Mucosa of descending colon (tissue), 3 donors: ENCODE data around the gene PROZ. TPM values are rescaled to one million over a fixed set of nuclear protein-coding genes. Genes with fewer than 3 reads are reported as not detected.

ENCODE experiments used
- ATAC-seq: fragments of 200-7000 bp; cut with Tn5 transposase; one replicate; pipeline ENCODE4 v1.9.1; 2020; ENCODE audit warnings: mild to moderate bottlenecking, moderate library complexity
- DNase-seq, 3 donors: peaks; one replicate each; pipeline ENCODE4 v3.0.0-alpha.2; 2020
- H3K36me3 ChIP-seq: fragments of 200-600 bp; one replicate; pipeline ENCODE4 v1.8.0; 2021; ENCODE audit warnings: low read depth, mild to moderate bottlenecking
- H3K4me1 ChIP-seq: fragments of 200-600 bp; one replicate; pipeline ENCODE4 v1.8.0; 2021; ENCODE audit warnings: low read depth, mild to moderate bottlenecking
- H3K4me3 ChIP-seq: fragments of 200-600 bp; one replicate; pipeline ENCODE4 v1.8.0; 2021; ENCODE audit warnings: mild to moderate bottlenecking
- H3K9me3 ChIP-seq: fragments of 200-600 bp; one replicate; pipeline ENCODE4 v1.8.0; 2021; ENCODE audit warnings: mild to moderate bottlenecking
- CTCF ChIP-seq: fragments of 200-600 bp; IDR thresholded peaks from one replicate; pipeline ENCODE4 v1.8.0; 2022; ENCODE audit warnings: antibody characterized with exemption, mild to moderate bottlenecking
- intact Hi-C, 2 donors: fragments of 100-400 bp; cut with DNase I in 1 of 2; cut with micrococcal nuclease in 1 of 2; formaldehyde crosslinking; loops; one replicate each; pipeline versions ENCODE4 v1.11.0 to v1.11.1; 2022; cut with DNase I, micrococcal nuclease
- total RNA-seq, 3 donors: library from RNA; stranded (reverse); fragmentation: NEBNext Ultra II Directional in 2 of 3; extraction: Animal tissue kit (Norgen Biotek cat#: 25700) in 2 of 3; gene quantifications; one replicate each; pipeline versions ENCODE4 v1.2.1 to v1.2.4, GENCODE V29; 2021 to 2023
- donor health status: DM: no; HTN: no; CAD: no; lungs with moderate emphysema.
- donor health status: DM: no; HTN: no; CAD: no.
- donor health status: DM: no; HTN: yes; CAD: no.

The PROZ gene
- total RNA-seq, 3 donors from 2014 or later, result not detected

GRCh38 chr13:113155982-113156655 lies 2.3 kb upstream of the PROZ start:
- DNase-seq (no peak), ATAC-seq (no peak)
- H3K4me1 ChIP-seq, result peaks cover 9% of the 10 kb centered on the region
- intact Hi-C loops, result no loop called here
- TF ChIP-seq CTCF, result no peak
- H3K9me3 ChIP-seq, result no peaks in the 10 kb centered on the region
- H3K36me3 ChIP-seq, result no peaks in the 10 kb centered on the region
- no peak overlapping the region for H3K4me3 ChIP-seq

- no peak overlapping the region for H3K4me3 ChIP-seq
- no peaks in the 10 kb centered on the region for H3K9me3 ChIP-seq
- intact Hi-C loops, result no loop called here
- TF ChIP-seq CTCF, result no peak
- H3K4me1 ChIP-seq, result peaks cover 9% of the 10 kb centered on the region
- no peaks in the 10 kb centered on the region for H3K36me3 ChIP-seq
- ATAC-seq (no peak), DNase-seq (no peak)
Measured at GRCh38 chr13:113157206-113157928, 1.1 kb upstream of the PROZ start.

DNA sequence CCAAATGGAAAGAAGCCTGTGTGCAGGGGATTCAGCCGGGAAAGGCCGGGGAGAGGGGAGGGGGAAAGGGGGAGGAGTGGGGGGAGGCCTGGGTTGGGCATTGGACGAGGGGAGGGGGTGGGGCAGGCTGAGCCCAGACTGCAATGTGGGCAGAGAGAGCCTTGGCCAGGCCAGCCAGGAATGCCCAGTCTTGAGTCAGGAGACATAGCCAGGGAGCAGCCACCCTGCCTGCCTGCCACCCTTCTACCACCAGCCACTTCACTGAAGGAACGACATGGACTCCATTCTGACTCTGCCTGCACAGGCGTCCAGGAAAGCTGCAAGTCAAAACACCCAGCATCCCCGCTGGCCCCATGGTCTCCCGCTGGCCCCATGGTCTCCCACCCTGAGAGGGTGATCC lies 498 bp downstream of the PROZ start:
- ATAC-seq (no peak), DNase-seq (no peak)
- intact Hi-C loops, result no loop called here
- no peak for TF ChIP-seq CTCF
- H3K36me3 ChIP-seq, result no peaks in the 10 kb centered on the region
- H3K4me3 ChIP-seq, result no peak overlapping the region
- peaks cover 3% of the 10 kb centered on the region for H3K4me1 ChIP-seq
- H3K9me3 ChIP-seq, result no peaks in the 10 kb centered on the region

DNA sequence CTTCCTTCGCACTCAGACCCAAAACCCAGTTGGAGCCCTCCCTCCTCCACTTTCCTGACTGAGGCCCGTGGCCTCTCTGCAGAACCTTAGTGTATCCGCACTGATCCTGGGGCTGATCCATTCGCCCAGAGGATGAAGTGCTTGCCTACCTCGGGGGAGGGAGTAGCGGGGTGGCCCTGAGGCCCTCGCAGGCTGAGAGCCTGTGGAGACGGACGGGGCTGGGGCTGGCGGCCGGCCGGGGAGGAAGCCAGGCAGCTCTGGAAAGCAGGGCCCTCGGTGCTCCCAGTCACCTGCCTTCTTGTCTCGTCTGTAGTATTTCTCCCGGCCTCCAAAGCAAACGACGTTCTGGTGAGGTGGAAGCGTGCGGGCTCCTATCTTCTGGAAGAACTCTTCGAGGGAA lies 1.3 kb downstream of the PROZ start:
- Histone ChIP-seq H3K4me1 (no peaks in the 10 kb centered on the region), H3K4me3 (no peak overlapping the region), H3K36me3 (no peaks in the 10 kb centered on the region), H3K9me3 (no peaks in the 10 kb centered on the region)
- intact Hi-C loops, result no loop called here
- DNase-seq, result no peak
- TF ChIP-seq CTCF, result no peak
- no peak for ATAC-seq

DNA sequence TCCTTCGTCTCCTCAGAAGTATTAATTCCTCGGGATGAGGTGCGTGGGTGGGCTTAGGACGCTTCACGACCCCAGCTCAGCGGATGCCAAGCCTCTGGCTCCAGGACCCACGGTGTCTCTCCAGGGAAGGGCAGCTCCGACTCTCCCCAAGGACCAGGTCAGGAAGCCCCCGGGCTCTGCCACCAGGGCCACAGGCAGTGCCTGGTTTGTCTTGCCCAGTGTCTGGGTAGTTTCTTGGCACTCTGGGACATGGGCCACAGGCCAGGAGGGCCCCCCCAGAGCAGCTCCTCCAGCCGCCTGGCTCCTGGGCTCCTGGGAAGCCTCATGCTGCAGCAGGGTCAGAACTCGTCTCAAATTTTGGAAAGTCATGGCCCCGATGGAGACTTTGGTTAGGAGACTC lies 2.5 kb downstream of the PROZ start:
- TF ChIP-seq CTCF, result no peak
- H3K4me3 ChIP-seq, result no peak overlapping the region
- no peak for DNase-seq
- intact Hi-C loops, result no loop called here
- no peaks in the 10 kb centered on the region for H3K9me3 ChIP-seq
- H3K4me1 ChIP-seq, result no peaks in the 10 kb centered on the region
- ATAC-seq, result no peak
- no peaks in the 10 kb centered on the region for H3K36me3 ChIP-seq
